C4-2B (cell line): ENCODE results near the gene MAN1A2.

ENCODE experiments used
- CTCF ChIP-seq: fragments of 450-650 bp; conservative IDR thresholded peaks from 2 replicates; pipeline ENCODE4 v1.5.1; 2017; ENCODE audit warnings: mild to moderate bottlenecking
- ZFX ChIP-seq: fragments of 450-650 bp; IDR thresholded peaks from 2 replicates; pipeline ENCODE4 v1.6.1; 2017

- TF ChIP-seq ZFX (no peak), CTCF (no peak)
Measured at GRCh38 chr1:117561551-117561950, 194.3 kb downstream of the MAN1A2 start.
